NCI-H446 treated with DMSO at 0.1 percent for 48 hours (cell line): ENCODE results near the gene MIR17HG.

Experiments used
- DNase-seq: peaks from one replicate; lab custom pipeline; 2025; lab: John Stamatoyannopoulos, UW

The MIR17HG gene

GRCh38 chr13:91368676-91369440 lies 21.4 kb downstream of the MIR17HG start:
- DNase-seq = no peak

GRCh38 chr13:91369441-91369831 lies 21.9 kb downstream of the MIR17HG start:
- DNase-seq = no peak

GRCh38 chr13:91370501-91370900 lies 23.0 kb downstream of the MIR17HG start:
- no peak for DNase-seq

GRCh38 chr13:91372911-91373310 lies 25.4 kb downstream of the MIR17HG start:
- no peak for DNase-seq

GRCh38 chr13:91375116-91375729 lies 27.7 kb downstream of the MIR17HG start:
- DNase-seq = no peak

GRCh38 chr13:91381371-91381770 lies 33.9 kb downstream of the MIR17HG start:
- DNase-seq = no peak

GRCh38 chr13:91383836-91384235 lies 36.3 kb downstream of the MIR17HG start:
- DNase-seq = no peak

GRCh38 chr13:91384896-91385295 lies 37.4 kb downstream of the MIR17HG start:
- no peak for DNase-seq

GRCh38 chr13:91389186-91389585 lies 41.7 kb downstream of the MIR17HG start:
- no peak for DNase-seq

- no peak for DNase-seq
Measured at GRCh38 chr13:91397595-91397994, 50.1 kb downstream of the MIR17HG start.

GRCh38 chr13:91398413-91399188 lies 51.1 kb downstream of the MIR17HG start, which contains the start of gene GPC5:
GPC5 (plus strand) TSS chr13:91398621.
- DNase-seq = no peak

GRCh38 chr13:91399189-91400062 lies 51.9 kb downstream of the MIR17HG start:
- no peak for DNase-seq

GRCh38 chr13:91400063-91400399 lies 52.5 kb downstream of the MIR17HG start:
- DNase-seq = no peak

GRCh38 chr13:91400671-91401070 lies 53.2 kb downstream of the MIR17HG start:
- DNase-seq = no peak

- DNase-seq = no peak
Measured at GRCh38 chr13:91401920-91402319, 54.4 kb downstream of the MIR17HG start.
